ENCODE measurements around the gene TMEM91. TPM values are rescaled to one million over a fixed set of nuclear protein-coding genes. Genes with fewer than 3 reads are reported as not detected.

Gene TMEM91
- total and polyA plus RNA-seq, 9 of the 15 experiments (the other 6 are each of a cell fraction or from before 2014, with no cell fraction given) = 1.2 to 5.2 (median 2.7) TPM

DNA sequence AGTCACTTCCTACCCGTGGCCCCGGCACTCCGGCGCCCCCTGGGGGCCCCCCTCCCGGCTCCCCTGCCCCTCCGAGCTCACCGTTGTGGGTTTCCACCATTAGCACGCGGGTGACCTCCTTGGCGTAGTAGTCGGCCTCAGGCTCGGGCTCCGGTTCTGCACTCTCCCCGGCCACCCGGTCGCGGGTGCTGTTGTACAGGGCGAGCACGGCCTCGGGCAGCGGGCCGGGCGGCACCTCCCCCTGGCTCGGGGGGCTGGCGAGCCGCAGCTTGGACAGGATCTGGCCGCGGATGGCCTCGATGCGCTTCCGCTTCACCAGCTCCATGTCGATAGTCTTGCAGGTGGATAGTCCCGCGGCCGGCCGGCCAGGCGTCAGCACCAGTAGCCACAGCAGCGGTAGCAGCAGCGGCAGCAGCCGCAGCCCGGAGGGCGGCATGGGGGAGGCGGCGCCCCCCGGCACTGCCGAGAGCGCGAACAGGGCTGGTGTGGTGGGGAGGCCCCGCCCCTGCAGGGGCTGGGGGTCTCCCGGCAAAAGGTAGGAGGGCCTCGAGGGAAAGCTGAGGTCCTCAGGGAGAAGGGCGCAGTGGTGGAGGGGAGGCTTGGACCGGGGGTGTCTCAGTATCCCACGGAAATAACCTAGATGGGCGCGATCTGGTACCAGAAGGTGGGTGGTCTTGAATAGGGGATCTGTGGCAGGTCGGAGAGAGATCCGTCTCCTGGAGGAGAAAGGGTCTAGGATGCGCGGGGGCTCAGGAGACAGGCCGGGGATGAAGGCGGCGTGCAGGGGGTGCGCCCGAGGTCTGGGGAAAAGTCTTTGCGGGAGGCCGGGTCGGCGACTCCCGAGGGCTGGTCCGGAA is 23.5 kb upstream of the TMEM91 start (continued):
- TF ChIP-seq, protein P1, sequence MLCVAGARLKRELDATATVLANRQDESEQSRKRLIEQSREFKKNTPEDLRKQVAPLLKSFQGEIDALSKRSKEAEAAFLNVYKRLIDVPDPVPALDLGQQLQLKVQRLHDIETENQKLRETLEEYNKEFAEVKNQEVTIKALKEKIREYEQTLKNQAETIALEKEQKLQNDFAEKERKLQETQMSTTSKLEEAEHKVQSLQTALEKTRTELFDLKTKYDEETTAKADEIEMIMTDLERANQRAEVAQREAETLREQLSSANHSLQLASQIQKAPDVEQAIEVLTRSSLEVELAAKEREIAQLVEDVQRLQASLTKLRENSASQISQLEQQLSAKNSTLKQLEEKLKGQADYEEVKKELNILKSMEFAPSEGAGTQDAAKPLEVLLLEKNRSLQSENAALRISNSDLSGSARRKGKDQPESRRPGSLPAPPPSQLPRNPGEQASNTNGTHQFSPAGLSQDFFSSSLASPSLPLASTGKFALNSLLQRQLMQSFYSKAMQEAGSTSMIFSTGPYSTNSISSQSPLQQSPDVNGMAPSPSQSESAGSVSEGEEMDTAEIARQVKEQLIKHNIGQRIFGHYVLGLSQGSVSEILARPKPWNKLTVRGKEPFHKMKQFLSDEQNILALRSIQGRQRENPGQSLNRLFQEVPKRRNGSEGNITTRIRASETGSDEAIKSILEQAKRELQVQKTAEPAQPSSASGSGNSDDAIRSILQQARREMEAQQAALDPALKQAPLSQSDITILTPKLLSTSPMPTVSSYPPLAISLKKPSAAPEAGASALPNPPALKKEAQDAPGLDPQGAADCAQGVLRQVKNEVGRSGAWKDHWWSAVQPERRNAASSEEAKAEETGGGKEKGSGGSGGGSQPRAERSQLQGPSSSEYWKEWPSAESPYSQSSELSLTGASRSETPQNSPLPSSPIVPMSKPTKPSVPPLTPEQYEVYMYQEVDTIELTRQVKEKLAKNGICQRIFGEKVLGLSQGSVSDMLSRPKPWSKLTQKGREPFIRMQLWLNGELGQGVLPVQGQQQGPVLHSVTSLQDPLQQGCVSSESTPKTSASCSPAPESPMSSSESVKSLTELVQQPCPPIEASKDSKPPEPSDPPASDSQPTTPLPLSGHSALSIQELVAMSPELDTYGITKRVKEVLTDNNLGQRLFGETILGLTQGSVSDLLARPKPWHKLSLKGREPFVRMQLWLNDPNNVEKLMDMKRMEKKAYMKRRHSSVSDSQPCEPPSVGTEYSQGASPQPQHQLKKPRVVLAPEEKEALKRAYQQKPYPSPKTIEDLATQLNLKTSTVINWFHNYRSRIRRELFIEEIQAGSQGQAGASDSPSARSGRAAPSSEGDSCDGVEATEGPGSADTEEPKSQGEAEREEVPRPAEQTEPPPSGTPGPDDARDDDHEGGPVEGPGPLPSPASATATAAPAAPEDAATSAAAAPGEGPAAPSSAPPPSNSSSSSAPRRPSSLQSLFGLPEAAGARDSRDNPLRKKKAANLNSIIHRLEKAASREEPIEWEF (CRISPR knock-in tag; IDR thresholded peaks at IDR 0.05) = no peak
- peak; percentile 28; the same call in 1 of the 2 replicates for TF ChIP-seq NCOA6 (IDR thresholded peaks at IDR 0.05)
- TF ChIP-seq ZNF12 (CRISPR knock-in tag; IDR thresholded peaks at IDR 0.05) = no peak
- TF ChIP-seq, protein P2, sequence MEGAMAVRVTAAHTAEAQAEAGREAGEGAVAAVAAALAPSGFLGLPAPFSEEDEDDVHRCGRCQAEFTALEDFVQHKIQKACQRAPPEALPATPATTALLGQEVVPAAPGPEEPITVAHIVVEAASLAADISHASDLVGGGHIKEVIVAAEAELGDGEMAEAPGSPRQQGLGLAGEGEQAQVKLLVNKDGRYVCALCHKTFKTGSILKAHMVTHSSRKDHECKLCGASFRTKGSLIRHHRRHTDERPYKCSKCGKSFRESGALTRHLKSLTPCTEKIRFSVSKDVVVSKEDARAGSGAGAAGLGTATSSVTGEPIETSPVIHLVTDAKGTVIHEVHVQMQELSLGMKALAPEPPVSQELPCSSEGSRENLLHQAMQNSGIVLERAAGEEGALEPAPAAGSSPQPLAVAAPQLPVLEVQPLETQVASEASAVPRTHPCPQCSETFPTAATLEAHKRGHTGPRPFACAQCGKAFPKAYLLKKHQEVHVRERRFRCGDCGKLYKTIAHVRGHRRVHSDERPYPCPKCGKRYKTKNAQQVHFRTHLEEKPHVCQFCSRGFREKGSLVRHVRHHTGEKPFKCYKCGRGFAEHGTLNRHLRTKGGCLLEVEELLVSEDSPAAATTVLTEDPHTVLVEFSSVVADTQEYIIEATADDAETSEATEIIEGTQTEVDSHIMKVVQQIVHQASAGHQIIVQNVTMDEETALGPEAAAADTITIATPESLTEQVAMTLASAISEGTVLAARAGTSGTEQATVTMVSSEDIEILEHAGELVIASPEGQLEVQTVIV (CRISPR knock-in tag; IDR thresholded peaks at IDR 0.05; ENCODE audit: borderline replicate concordance) = no peak
- TF ChIP-seq, protein P3, sequence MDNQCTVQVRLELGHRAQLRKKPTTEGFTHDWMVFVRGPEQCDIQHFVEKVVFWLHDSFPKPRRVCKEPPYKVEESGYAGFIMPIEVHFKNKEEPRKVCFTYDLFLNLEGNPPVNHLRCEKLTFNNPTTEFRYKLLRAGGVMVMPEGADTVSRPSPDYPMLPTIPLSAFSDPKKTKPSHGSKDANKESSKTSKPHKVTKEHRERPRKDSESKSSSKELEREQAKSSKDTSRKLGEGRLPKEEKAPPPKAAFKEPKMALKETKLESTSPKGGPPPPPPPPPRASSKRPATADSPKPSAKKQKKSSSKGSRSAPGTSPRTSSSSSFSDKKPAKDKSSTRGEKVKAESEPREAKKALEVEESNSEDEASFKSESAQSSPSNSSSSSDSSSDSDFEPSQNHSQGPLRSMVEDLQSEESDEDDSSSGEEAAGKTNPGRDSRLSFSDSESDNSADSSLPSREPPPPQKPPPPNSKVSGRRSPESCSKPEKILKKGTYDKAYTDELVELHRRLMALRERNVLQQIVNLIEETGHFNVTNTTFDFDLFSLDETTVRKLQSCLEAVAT (IDR thresholded peaks at IDR 0.05) = no peak
- TF ChIP-seq MTF1 (CRISPR knock-in tag; IDR thresholded peaks at IDR 0.05; ENCODE audit: borderline replicate concordance) = no peak
- TF ChIP-seq, protein P4, sequence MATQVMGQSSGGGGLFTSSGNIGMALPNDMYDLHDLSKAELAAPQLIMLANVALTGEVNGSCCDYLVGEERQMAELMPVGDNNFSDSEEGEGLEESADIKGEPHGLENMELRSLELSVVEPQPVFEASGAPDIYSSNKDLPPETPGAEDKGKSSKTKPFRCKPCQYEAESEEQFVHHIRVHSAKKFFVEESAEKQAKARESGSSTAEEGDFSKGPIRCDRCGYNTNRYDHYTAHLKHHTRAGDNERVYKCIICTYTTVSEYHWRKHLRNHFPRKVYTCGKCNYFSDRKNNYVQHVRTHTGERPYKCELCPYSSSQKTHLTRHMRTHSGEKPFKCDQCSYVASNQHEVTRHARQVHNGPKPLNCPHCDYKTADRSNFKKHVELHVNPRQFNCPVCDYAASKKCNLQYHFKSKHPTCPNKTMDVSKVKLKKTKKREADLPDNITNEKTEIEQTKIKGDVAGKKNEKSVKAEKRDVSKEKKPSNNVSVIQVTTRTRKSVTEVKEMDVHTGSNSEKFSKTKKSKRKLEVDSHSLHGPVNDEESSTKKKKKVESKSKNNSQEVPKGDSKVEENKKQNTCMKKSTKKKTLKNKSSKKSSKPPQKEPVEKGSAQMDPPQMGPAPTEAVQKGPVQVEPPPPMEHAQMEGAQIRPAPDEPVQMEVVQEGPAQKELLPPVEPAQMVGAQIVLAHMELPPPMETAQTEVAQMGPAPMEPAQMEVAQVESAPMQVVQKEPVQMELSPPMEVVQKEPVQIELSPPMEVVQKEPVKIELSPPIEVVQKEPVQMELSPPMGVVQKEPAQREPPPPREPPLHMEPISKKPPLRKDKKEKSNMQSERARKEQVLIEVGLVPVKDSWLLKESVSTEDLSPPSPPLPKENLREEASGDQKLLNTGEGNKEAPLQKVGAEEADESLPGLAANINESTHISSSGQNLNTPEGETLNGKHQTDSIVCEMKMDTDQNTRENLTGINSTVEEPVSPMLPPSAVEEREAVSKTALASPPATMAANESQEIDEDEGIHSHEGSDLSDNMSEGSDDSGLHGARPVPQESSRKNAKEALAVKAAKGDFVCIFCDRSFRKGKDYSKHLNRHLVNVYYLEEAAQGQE (IDR thresholded peaks at IDR 0.05; ENCODE audit: borderline replicate concordance) = no peak; the same call in 1 of the 2 replicates
- TF ChIP-seq, protein P4 (CRISPR knock-in tag; IDR thresholded peaks at IDR 0.05; ENCODE audit: low read depth) = no peak

All from K562 (cell line).